NT2/D1 (cell line): Measurements from ENCODE around the gene GRIK1.

Source experiments
- YY1 ChIP-seq: IDR thresholded peaks from 2 replicates; pipeline ENCODE4 v1.6.1; 2011; ENCODE audit not compliant: insufficient read length, insufficient read depth
- ZNF274 ChIP-seq: IDR thresholded peaks from 2 replicates; pipeline ENCODE4 v1.6.1; 2011; ENCODE audit warnings: mild to moderate bottlenecking, low read depth, low read length

GRCh38 chr21:29938776-29939103, 1.1 kb downstream of the GRIK1 start:
- TF ChIP-seq YY1, result no peak
- no peak for TF ChIP-seq ZNF274
